ENCODE data around the gene SERPINA4. TPM values are rescaled to one million over a fixed set of nuclear protein-coding genes. Genes with fewer than 3 reads are reported as not detected.
"Not testable (repeated sequence)": the region's sequence is repeated elsewhere in the genome, so short reads cannot be mapped to it uniquely, and the experiment has no call there.

SERPINA4 gene
- total RNA-seq, 1 experiment from 2014 or later = not detected

DNA sequence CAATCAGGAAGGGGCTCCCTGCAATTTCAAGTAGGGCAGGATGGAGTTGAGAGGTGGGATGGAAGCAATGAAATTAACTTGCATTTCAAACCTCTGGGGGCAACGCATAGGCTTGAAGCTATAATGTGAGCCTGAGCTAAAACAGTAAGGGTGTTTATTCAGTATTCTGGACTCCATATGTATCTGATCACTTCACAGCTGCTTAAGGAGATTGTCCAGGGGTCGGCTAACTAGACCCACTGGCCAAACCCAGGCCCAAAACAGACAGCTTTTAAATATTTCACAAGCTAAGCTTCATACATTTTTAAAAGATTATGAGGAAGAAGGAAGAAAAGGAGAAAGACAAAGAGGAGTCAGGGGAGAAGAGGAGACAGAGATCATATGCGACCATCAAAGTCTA is 44.1 kb downstream of the SERPINA4 start:
- Histone ChIP-seq H3K79me2 (ENCODE audit: insufficient read depth, low read length) (no peaks in the 10 kb centered on the region), H2BK12ac (ENCODE audit: insufficient read length, low read depth, low read length) (no peak overlapping the region), H2BK20ac (ENCODE audit: low read depth, low read length, poor library complexity, severe bottlenecking) (no peak overlapping the region), H4K5ac (ENCODE audit: insufficient read length, low read depth, low read length) (no peak overlapping the region), H3K4me1 (ENCODE audit: insufficient read depth, low read length) (no peaks in the 10 kb centered on the region), H3K23ac (ENCODE audit: insufficient read length, low read depth, low read length) (no peak overlapping the region), H3K4me2 (ENCODE audit: insufficient read depth, insufficient read length, low read length) (no peak overlapping the region), H3K27me3 (ENCODE audit: insufficient read depth, low read length) (no peaks in the 10 kb centered on the region), H3K4ac (ENCODE audit: low read depth, low read length) (no peak overlapping the region), H2BK15ac (ENCODE audit: low read depth, low read length) (no peak overlapping the region), H2AFZ (ENCODE audit: low read length) (no peak overlapping the region), H2AK5ac (ENCODE audit: insufficient read length, low read length) (no peak overlapping the region), H3K9me3 (ENCODE audit: control insufficient read depth, low read depth, low read length) (no peaks in the 10 kb centered on the region), H3T11ph (ENCODE audit: low read length) (no peak overlapping the region), H3K14ac (ENCODE audit: insufficient read depth, low read length) (no peak overlapping the region), H3K23me2 (ENCODE audit: insufficient read length, low read depth, low read length, poor library complexity, severe bottlenecking) (no peaks in the 10 kb centered on the region), H3K18ac (ENCODE audit: insufficient read length, low read depth, low read length) (no peak overlapping the region), H4K8ac (replicated peaks; ENCODE audit: insufficient read length, low read depth, low read length) (no peak overlapping the region), H3K9ac (ENCODE audit: extremely low read depth, insufficient read length, low read length) (no peak overlapping the region), H4K20me1 (ENCODE audit: control insufficient read depth, insufficient read depth, insufficient read length) (no peaks in the 10 kb centered on the region), H3K79me1 (ENCODE audit: insufficient read depth, low read depth, low read length, poor library complexity, severe bottlenecking) (no peaks in the 10 kb centered on the region), H4K91ac (ENCODE audit: insufficient read length, low read depth, low read length) (no peak overlapping the region), H2BK5ac (ENCODE audit: insufficient read length, low read length) (no peak overlapping the region), H3K27ac (ENCODE audit: insufficient read length, low read depth, low read length) (no peak overlapping the region), H2BK120ac (ENCODE audit: low read depth, low read length, poor library complexity, severe bottlenecking) (no peak overlapping the region), H3K56ac (ENCODE audit: insufficient read length, low read depth, low read length) (no peak overlapping the region)
- H3K27ac Mint-ChIP-seq = no peak overlapping the region
- H3K36me3 Mint-ChIP-seq (ENCODE audit: insufficient read depth in 1 of 3, low read depth in 3 of 3) = peaks cover 0 to 5% (median 0%) of the 10 kb centered on the region in 3 experiments; a peak in 1 of 7 replicates
- peaks cover 7% of the 10 kb centered on the region in 2 experiments for H3K4me1 Mint-ChIP-seq
- peaks cover 3 to 6% of the 10 kb centered on the region in 2 experiments; a peak in 4 of 5 replicates for H3K9me3 Mint-ChIP-seq
- WGBS (ENCODE audit: extremely low coverage, insufficient read length, low lambda C conversion rate) = no CpG with 5 or more reads among the region's 3 CpGs
- no peak for DNase-seq
- peaks cover 12% of the 10 kb centered on the region for H3K27me3 Mint-ChIP-seq (ENCODE audit: low read depth)
- H3K4me3 Mint-ChIP-seq = no peak overlapping the region
- TF ChIP-seq, protein P1, sequence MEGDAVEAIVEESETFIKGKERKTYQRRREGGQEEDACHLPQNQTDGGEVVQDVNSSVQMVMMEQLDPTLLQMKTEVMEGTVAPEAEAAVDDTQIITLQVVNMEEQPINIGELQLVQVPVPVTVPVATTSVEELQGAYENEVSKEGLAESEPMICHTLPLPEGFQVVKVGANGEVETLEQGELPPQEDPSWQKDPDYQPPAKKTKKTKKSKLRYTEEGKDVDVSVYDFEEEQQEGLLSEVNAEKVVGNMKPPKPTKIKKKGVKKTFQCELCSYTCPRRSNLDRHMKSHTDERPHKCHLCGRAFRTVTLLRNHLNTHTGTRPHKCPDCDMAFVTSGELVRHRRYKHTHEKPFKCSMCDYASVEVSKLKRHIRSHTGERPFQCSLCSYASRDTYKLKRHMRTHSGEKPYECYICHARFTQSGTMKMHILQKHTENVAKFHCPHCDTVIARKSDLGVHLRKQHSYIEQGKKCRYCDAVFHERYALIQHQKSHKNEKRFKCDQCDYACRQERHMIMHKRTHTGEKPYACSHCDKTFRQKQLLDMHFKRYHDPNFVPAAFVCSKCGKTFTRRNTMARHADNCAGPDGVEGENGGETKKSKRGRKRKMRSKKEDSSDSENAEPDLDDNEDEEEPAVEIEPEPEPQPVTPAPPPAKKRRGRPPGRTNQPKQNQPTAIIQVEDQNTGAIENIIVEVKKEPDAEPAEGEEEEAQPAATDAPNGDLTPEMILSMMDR (conservative IDR thresholded peaks at IDR 0.05) = no peak

DNA sequence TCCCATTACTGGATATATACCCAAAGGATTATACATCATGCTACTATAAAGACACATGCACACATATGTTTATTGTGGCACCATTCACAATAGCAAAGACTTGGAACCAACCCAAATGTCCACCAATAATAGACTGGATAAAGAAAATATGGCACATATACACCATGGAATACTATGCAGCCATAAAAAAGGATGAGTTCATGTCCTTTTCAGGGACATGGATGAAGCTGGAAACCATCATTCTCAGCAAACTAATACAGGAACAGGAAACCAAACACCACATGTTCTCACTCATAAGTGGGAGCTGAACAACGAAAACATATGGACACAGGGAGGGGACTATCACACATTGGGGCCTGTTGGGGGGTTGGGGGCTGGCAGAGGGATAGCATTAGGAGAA is 47.7 kb downstream of the SERPINA4 start:
- not testable (repeated sequence) for H3T11ph ChIP-seq (ENCODE audit: low read length); H3K4ac ChIP-seq (ENCODE audit: low read depth, low read length); H4K8ac ChIP-seq (replicated peaks; ENCODE audit: insufficient read length, low read depth, low read length); H3K9ac ChIP-seq (ENCODE audit: extremely low read depth, insufficient read length, low read length); H3K56ac ChIP-seq (ENCODE audit: insufficient read length, low read depth, low read length); H3K4me2 ChIP-seq (ENCODE audit: insufficient read depth, insufficient read length, low read length); H2BK12ac ChIP-seq (ENCODE audit: insufficient read length, low read depth, low read length); H3K4me3 Mint-ChIP-seq; H3K36me3 Mint-ChIP-seq (ENCODE audit: insufficient read depth in 1 of 3, low read depth in 3 of 3); H2BK5ac ChIP-seq (ENCODE audit: insufficient read length, low read length); H3K4me1 Mint-ChIP-seq; H3K9me3 Mint-ChIP-seq; H4K5ac ChIP-seq (ENCODE audit: insufficient read length, low read depth, low read length); H3K14ac ChIP-seq (ENCODE audit: insufficient read depth, low read length); H2BK15ac ChIP-seq (ENCODE audit: low read depth, low read length); H4K20me1 ChIP-seq (ENCODE audit: control insufficient read depth, insufficient read depth, insufficient read length); H3K4me1 ChIP-seq (ENCODE audit: insufficient read depth, low read length); H2BK20ac ChIP-seq (ENCODE audit: low read depth, low read length, poor library complexity, severe bottlenecking); H3K18ac ChIP-seq (ENCODE audit: insufficient read length, low read depth, low read length); H3K23ac ChIP-seq (ENCODE audit: insufficient read length, low read depth, low read length); H3K23me2 ChIP-seq (ENCODE audit: insufficient read length, low read depth, low read length, poor library complexity, severe bottlenecking); H3K27me3 Mint-ChIP-seq (ENCODE audit: low read depth); H3K27me3 ChIP-seq (ENCODE audit: insufficient read depth, low read length); H2AK5ac ChIP-seq (ENCODE audit: insufficient read length, low read length); H3K79me2 ChIP-seq (ENCODE audit: insufficient read depth, low read length); H2BK120ac ChIP-seq (ENCODE audit: low read depth, low read length, poor library complexity, severe bottlenecking); H3K79me1 ChIP-seq (ENCODE audit: insufficient read depth, low read depth, low read length, poor library complexity, severe bottlenecking); H4K91ac ChIP-seq (ENCODE audit: insufficient read length, low read depth, low read length); H3K27ac ChIP-seq (ENCODE audit: insufficient read length, low read depth, low read length); DNase-seq; H3K27ac Mint-ChIP-seq; H3K9me3 ChIP-seq (ENCODE audit: control insufficient read depth, low read depth, low read length); H2AFZ ChIP-seq (ENCODE audit: low read length)
- WGBS (ENCODE audit: extremely low coverage, insufficient read length, low lambda C conversion rate) = no CpG with 5 or more reads among the region's 1 CpG

All from H9 (cell line).